GM12874 (cell line): ENCODE data around the gene RHOT2.

Experiments
- CTCF ChIP-seq: IDR thresholded peaks from 2 replicates; pipeline ENCODE4 v1.5.1; 2011; ENCODE audit warnings: low read depth, mild to moderate bottlenecking, control low read depth, low read length, moderate library complexity; ENCODE audit not compliant: insufficient read depth

The RHOT2 gene

GRCh38 chr16:651844-652243 is 16.1 kb upstream of the RHOT2 start:
- no peak for TF ChIP-seq CTCF

- TF ChIP-seq CTCF: no peak
These were observed 15.3 kb upstream of the RHOT2 start for GRCh38 chr16:652454-653305.

GRCh38 chr16:654034-654433 is 13.9 kb upstream of the RHOT2 start:
- TF ChIP-seq CTCF: no peak

GRCh38 chr16:657487-657886 is 10.4 kb upstream of the RHOT2 start:
- TF ChIP-seq CTCF: no peak

- peak; percentile 20; the same call in 1 of the 2 replicates for TF ChIP-seq CTCF
These were observed 9.0 kb upstream of the RHOT2 start for GRCh38 chr16:658679-659571.

GRCh38 chr16:659618-660017 is 8.3 kb upstream of the RHOT2 start:
- TF ChIP-seq CTCF: no peak

- TF ChIP-seq CTCF: no peak
These were observed 7.8 kb upstream of the RHOT2 start for GRCh38 chr16:660132-660458.
